Endothelial cell of umbilical vein (primary cell): ENCODE data around the gene ZBTB44. TPM values are rescaled to one million over a fixed set of nuclear protein-coding genes. Genes with fewer than 3 reads are reported as not detected.

Experiments
- BruUV-seq: library from RNA; stranded (reverse); fragments of 400-500 nt; replicated peaks from 2 replicates; lab custom pipeline; 2021; lab: Mats Ljungman, UMichigan
- CTCF ChIA-PET: fragments of 300-600, 350-600 bp; sonication (Branson Sonifier 250); formaldehyde crosslinking; loops from one replicate; lab custom pipeline; 2021; ENCODE audit warnings: antibody characterized with exemption, inconsistent platforms; lab: Charles Lee
- POLR2A ChIA-PET: fragments of 300-600, 350-600 bp; sonication (Branson Sonifier 250); formaldehyde crosslinking; loops from one replicate; lab custom pipeline; 2021; ENCODE audit warnings: antibody characterized with exemption, inconsistent platforms; lab: Charles Lee
- DNase-seq: peaks from one replicate; pipeline ENCODE4 v3.0.0-alpha.2; 2011; ENCODE audit warnings: low read depth, low spot score
- FAIRE-seq: peaks from 2 replicates; lab custom pipeline; 2011; peaks lifted over from hg19 to GRCh38; lab: Jason Lieb, UNC
- H2AFZ ChIP-seq: 2 replicates; pipeline ENCODE4 v1.6.0; 2012; ENCODE audit warnings: low read depth, low read length, control low read depth, inconsistent platforms
- H3K27ac ChIP-seq: 2 replicates; pipeline ENCODE4 v1.5.1; 2011; ENCODE audit warnings: low read depth, mild to moderate bottlenecking, control low read depth, low read length, moderate library complexity; ENCODE audit not compliant: insufficient read depth
- H3K27me3 ChIP-seq, 2 experiments: 2 replicates each; pipeline versions ENCODE4 v1.6.0 to v1.6.1; 2011; ENCODE audit warnings: low read length in 2 of 2, mixed read lengths in 1 of 2; ENCODE audit not compliant: control insufficient read depth in 2 of 2, insufficient read depth in 2 of 2
- H3K36me3 ChIP-seq, 2 experiments: 2 replicates in 1 of 2; 3 replicates in 1 of 2; pipeline ENCODE4 v1.5.1; 2011; ENCODE audit warnings: low read length in 2 of 2, mild to moderate bottlenecking in 1 of 2, moderate library complexity in 1 of 2; ENCODE audit not compliant: control insufficient read depth in 2 of 2, insufficient read depth in 2 of 2; ENCODE audit errors: extremely low read depth in 1 of 2
- H3K4me1 ChIP-seq: 3 replicates; pipeline ENCODE4 v1.5.1; 2011; ENCODE audit warnings: mild to moderate bottlenecking, low read length; ENCODE audit not compliant: control insufficient read depth, insufficient read depth; ENCODE audit errors: extremely low read depth
- H3K4me2 ChIP-seq: 2 replicates; pipeline ENCODE4 v1.6.1; 2011; ENCODE audit warnings: low read length, control low read depth, mixed read lengths; ENCODE audit not compliant: insufficient read depth
- H3K4me3 ChIP-seq, 3 experiments: fragments of 200-600 bp in 1 of 3; sonication (generic), shearing (Covaris generic) in 1 of 3; replicated peaks in 1 of 3; 2 replicates each; pipeline ENCODE4 v1.5.1; 2011 to 2016; ENCODE audit warnings: control low read depth in 3 of 3, low read length in 3 of 3, mild to moderate bottlenecking in 2 of 3, inconsistent platforms in 1 of 3, low read depth in 1 of 3, moderate library complexity in 1 of 3; ENCODE audit not compliant: insufficient read depth in 1 of 3
- H3K79me2 ChIP-seq: 2 replicates; pipeline ENCODE4 v1.6.0; 2012; ENCODE audit warnings: low read length, inconsistent platforms; ENCODE audit not compliant: control insufficient read depth, insufficient read depth
- H3K9ac ChIP-seq: replicated peaks from 2 replicates; pipeline ENCODE3; 2011; ENCODE audit warnings: low read length, control low read depth; ENCODE audit not compliant: insufficient read depth; ENCODE audit errors: extremely low read depth
- H3K9me1 ChIP-seq: replicated peaks from 3 replicates; pipeline ENCODE4 v1.6.0; 2011; ENCODE audit warnings: mild to moderate bottlenecking, low read length; ENCODE audit not compliant: control insufficient read depth, insufficient read depth; ENCODE audit errors: extremely low read depth
- H3K9me3 ChIP-seq: replicated peaks from 2 replicates; pipeline ENCODE4 v1.5.1; 2012; ENCODE audit warnings: low read length, inconsistent platforms; ENCODE audit not compliant: control insufficient read depth, insufficient read depth
- H4K20me1 ChIP-seq: replicated peaks from 2 replicates; pipeline ENCODE3; 2011; ENCODE audit warnings: mild to moderate bottlenecking, low read length; ENCODE audit not compliant: control insufficient read depth, insufficient read depth; ENCODE audit errors: extremely low read depth
- CTCF ChIP-seq, 2 donors: IDR thresholded peaks; 1 replicate in 1 of 2; 2 replicates in 1 of 2; pipeline ENCODE4 v1.5.1; 2011; ENCODE audit warnings: low read length in 2 of 2, mild to moderate bottlenecking in 2 of 2, moderate library complexity in 2 of 2, control low read depth in 1 of 2, inconsistent platforms in 1 of 2, low read depth in 1 of 2; ENCODE audit not compliant: insufficient read depth in 1 of 2; ENCODE audit errors: extremely low read depth in 1 of 2
- EZH2 ChIP-seq: IDR thresholded peaks from 2 replicates; pipeline ENCODE4 v1.6.1; 2012; ENCODE audit warnings: borderline replicate concordance, low read depth, mild to moderate bottlenecking, moderate library complexity, low read length, inconsistent platforms; ENCODE audit not compliant: severe bottlenecking
- FOS ChIP-seq: IDR thresholded peaks from 2 replicates; pipeline ENCODE4 v1.6.1; 2011; ENCODE audit warnings: mild to moderate bottlenecking, low read length, moderate library complexity, borderline replicate concordance; ENCODE audit not compliant: insufficient read depth
- GATA2 ChIP-seq: IDR thresholded peaks from 2 replicates; pipeline ENCODE4 v1.7.0; 2011; ENCODE audit warnings: low read depth, mild to moderate bottlenecking, moderate library complexity, mixed read lengths, low read length; ENCODE audit not compliant: insufficient read length, insufficient read depth
- JUN ChIP-seq: IDR thresholded peaks from 2 replicates; pipeline ENCODE4 v1.6.1; 2011; ENCODE audit warnings: borderline replicate concordance, low read depth; ENCODE audit not compliant: insufficient read length, insufficient read depth
- MAX ChIP-seq: IDR thresholded peaks from 2 replicates; pipeline ENCODE4 v1.6.1; 2011; ENCODE audit not compliant: insufficient read depth, insufficient read length
- MYC ChIP-seq: IDR thresholded peaks from one replicate; pipeline ENCODE4 v1.6.1; 2011; ENCODE audit warnings: mild to moderate bottlenecking, low read depth, low read length
- POLR2A ChIP-seq: IDR thresholded peaks from 2 replicates; pipeline ENCODE4 v1.6.1; 2012; ENCODE audit warnings: low read depth, mild to moderate bottlenecking, control low read depth, low read length
- POLR2AphosphoS5 ChIP-seq: IDR thresholded peaks from 2 replicates; pipeline ENCODE4 v1.6.1; 2012; ENCODE audit warnings: low read depth, mild to moderate bottlenecking, control low read depth, low read length, moderate library complexity; ENCODE audit not compliant: insufficient read depth
- dilution Hi-C: fragments of 300-500 bp; cut with MboI; formaldehyde crosslinking; loops from one replicate; pipeline ENCODE4 v1.15.0; 2019; ENCODE audit warnings: low sequenced_read_pairs; ENCODE audit not compliant: extremely low pct_ligation_motif_present
- intact Hi-C: fragments of 100-400 bp; cut with micrococcal nuclease; formaldehyde crosslinking; loops from one replicate; pipeline ENCODE4 v1.10.0; 2022
- polyA plus RNA-seq, 4 experiments: library from polyadenylated mRNA; depleted of rRNA in 3 of 4; stranded (reverse) in 3 of 4; unstranded in 1 of 4; fragments of >200 nt; gene quantifications; 2 replicates each; pipeline versions ENCODE4 v1.2.1 to v1.2.3, GENCODE V29; 2011 to 2012; ENCODE audit warnings: missing spikeins in 1 of 4
- total RNA-seq: library from RNA; stranded (reverse); gene quantifications from 2 replicates; pipeline ENCODE4 v1.2.3, GENCODE V29; 2021

Gene ZBTB44
- total and polyA plus RNA-seq, 2 donors (not counting 3 experiments of a cell fraction or from before 2014, with no cell fraction given): 8.7 to 24.4 TPM

GRCh38 chr11:130223291-130223971 lies 91.3 kb downstream of the ZBTB44 start:
- Histone ChIP-seq H3K4me1 (no peaks in the 10 kb centered on the region), H2AFZ (no peak overlapping the region), H3K79me2 (no peaks in the 10 kb centered on the region), H3K36me3 (no peaks in the 10 kb centered on the region), H3K9ac (no peak overlapping the region), H3K9me1 (no peaks in the 10 kb centered on the region), H3K27me3 (no peaks in the 10 kb centered on the region), H3K27ac (no peak overlapping the region), H3K4me3 (no peak overlapping the region), H3K9me3 (no peaks in the 10 kb centered on the region), H4K20me1 (no peaks in the 10 kb centered on the region), H3K4me2 (no peak overlapping the region)
- TF ChIP-seq POLR2AphosphoS5: no peak
- no peak for FAIRE-seq
- intact Hi-C loops (no loop called here), dilution Hi-C loops (no loop called here)
- DNase-seq: no peak
- ChIA-PET POLR2A (no interaction called here), CTCF (interaction anchor here (1.3 to 5.6 kb wide), 2 partner anchors 11 kb away, joined by 6 to 26 read pairs; no protein-coding TSS in a partner anchor)
- BruUV-seq: no TSS peak

- DNase-seq (no peak), FAIRE-seq (no peak)
- H3K9ac ChIP-seq: no peak overlapping the region
- no peaks in the 10 kb centered on the region for H3K9me1 ChIP-seq
- ChIA-PET POLR2A (no interaction called here), CTCF (no interaction called here)
- no peaks in the 10 kb centered on the region for H3K36me3 ChIP-seq
- no TSS peak for BruUV-seq
- dilution Hi-C loops (no loop called here), intact Hi-C loops (no loop called here)
- no peak overlapping the region for H3K4me2 ChIP-seq
- no peaks in the 10 kb centered on the region for H3K9me3 ChIP-seq
- no peaks in the 10 kb centered on the region for H3K4me1 ChIP-seq
- H3K27ac ChIP-seq: no peak overlapping the region
- no peak overlapping the region for H3K4me3 ChIP-seq
- no peaks in the 10 kb centered on the region for H4K20me1 ChIP-seq
- H3K27me3 ChIP-seq: peaks cover 0 to 4% of the 10 kb centered on the region in 2 experiments
- H3K79me2 ChIP-seq: no peaks in the 10 kb centered on the region
- H2AFZ ChIP-seq: no peak overlapping the region
- TF ChIP-seq GATA2 (no peak), POLR2AphosphoS5 (no peak), MAX (no peak), MYC (no peak), CTCF (IDR thresholded peaks at IDR 0.05; ENCODE audit: extremely low read depth in 1 of 2, insufficient read depth in 1 of 2, low read depth in 1 of 2, low read length in 2 of 2) (no peak), FOS (no peak), POLR2A (no peak), JUN (no peak), EZH2 (no peak)
These were observed 94.2 kb downstream of the ZBTB44 start for GRCh38 chr11:130220311-130221035.
